GM19397 (cell line): ENCODE data around the gene TMEM117.
A peak's percentile ranks its signal among the peaks of the same experiment; 100 is the strongest.

Experiments
- ATAC-seq: cut with Tn5 transposase; IDR thresholded peaks from one replicate; pipeline ENCODE4 v1.9.1; 2021; ENCODE audit warnings: mild to moderate bottlenecking, moderate library complexity; ENCODE audit not compliant: unreplicated experiment

TMEM117 gene

DNA sequence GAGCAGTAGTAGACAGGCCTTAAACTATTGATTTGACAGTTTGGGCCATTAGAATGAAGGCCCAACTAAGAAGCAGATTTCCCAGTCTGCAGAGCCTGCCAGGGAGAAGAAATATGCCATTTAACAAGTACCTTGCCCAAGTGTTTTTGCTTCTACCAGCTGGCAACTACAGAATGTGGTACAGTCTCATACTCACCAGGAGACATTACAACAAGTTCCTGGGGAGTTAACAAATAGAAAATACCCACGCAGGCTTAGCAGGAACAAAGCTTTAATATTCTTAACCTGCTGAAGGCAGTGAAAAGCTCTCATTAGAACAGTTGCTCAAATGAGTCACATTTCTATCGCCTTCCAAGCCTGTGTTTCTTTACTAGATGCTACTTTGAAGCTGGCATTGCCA, 241.0 kb downstream of the TMEM117 start:
- ATAC-seq: no peak

DNA sequence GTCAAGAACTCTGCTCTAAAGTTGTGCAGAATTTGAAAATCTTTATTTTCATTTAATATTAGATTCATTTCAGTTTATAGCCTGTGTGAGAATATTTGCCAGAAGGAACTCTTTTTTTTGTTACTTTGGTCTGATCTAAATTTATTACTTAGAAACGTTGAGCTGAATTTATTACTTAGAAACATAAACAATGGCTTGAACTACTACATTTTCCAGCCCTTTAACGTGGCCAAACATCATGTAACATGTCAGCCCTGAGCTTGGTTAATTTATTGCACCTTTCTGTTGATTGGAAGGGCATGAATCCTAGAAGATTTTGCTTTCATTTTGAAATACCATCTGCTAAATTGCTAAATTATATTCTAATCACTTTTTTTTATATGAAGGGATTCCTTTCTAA, 241.4 kb downstream of the TMEM117 start:
- no peak for ATAC-seq

DNA sequence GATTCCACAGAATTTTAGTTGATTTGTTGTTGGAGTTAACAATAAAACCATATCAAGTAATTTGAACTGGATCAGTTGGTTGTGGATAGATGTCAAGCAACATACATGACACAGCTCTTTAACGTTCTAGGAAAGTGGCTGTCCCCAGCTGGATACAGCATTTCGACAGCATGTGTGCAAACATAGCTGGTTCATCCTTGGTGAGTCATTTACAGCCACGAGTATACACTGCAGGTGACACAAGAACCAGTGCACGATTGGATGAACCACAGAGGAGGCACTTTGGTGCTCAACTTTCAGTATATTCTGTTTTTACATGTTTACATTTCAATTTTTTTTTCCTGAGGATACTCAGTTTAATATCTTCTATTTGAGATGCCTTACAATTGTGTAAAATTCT, 242.4 kb downstream of the TMEM117 start:
- no peak for ATAC-seq

DNA sequence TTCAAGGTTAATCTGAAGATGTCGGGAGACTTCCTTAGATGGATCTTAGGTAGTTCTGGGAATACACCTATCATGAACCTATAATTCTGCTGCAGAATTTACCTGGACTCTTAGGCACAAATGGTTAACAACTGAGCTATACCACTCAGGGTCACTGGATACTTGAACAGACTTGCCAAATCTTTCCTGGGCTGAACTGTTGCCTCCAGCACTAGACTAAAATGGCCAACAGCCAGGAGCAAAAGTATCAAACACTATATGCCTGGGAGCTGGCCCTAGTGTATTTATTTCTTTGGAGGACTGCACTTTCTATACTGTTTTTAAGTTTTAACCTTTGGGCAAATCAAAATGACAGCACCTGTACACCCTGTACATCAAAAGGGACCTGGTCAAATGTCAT, 252.8 kb downstream of the TMEM117 start:
- ATAC-seq: no peak

DNA sequence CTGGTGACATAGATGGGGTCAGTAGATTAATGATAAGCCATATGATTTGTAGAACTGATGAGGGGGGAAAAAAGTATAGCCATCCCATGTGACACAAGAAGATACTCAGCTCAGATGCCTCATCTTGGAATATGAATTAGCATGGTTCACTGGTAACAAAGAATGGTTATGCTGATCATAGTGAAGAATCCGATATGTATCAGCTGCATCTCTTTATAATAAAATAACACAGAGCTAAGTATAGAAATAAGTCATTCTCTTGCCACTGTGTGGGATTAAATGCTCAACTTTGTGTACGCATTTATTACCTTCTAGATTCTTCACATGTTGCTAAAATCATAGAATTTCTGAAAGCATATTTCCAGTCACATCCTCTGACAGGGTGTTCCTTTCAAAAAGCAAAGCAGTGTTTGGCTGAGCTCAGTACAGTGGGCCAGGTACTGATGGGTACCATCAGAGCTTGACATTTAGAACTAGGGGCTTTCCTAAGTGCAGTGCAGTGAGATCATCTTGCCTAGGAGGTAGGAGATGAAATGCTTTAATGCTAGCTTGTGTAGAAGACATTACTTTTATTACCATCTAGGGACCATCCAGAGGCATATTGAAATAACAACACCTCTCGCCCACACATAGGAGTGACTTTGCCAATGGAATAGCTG, 256.2 kb downstream of the TMEM117 start:
- ATAC-seq: no peak

DNA sequence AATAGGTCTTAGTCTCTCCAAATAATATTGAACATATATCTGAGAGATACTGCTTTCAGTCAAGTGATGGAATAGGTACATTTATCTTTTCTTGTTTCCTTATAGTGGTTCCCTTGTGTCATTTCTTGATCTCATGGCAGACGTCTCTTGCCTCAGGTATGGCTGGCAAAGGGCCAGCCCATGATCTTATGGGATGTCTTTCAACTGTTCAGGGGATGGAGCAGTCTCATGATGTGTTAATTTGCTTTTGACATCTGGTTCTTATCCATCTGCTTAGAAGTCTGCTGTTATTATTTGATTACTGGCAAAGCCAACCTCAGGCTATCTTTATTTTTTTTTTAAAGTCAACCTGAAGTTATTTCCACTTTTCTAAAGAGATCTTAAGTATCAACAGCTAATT, 262.9 kb downstream of the TMEM117 start:
- ATAC-seq: no peak

DNA sequence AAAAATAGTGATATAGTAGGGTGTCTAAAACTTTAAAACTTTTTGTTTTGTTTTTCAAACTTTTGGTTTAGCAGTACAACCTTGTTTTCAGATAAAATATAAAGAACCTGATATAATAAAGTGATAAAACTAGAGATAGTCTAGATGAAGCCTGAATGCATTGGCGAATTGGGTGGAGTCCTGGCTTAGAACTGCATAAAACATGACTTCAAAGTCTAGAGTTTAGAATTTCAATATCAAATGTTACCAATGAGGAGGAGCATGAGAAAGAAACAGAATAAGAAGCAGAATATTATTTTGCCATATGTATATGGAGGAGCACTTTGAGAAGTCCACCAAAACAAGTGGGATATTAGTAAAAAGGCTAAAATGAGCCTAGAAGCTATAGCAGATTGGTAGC, 263.6 kb downstream of the TMEM117 start:
- no peak for ATAC-seq

DNA sequence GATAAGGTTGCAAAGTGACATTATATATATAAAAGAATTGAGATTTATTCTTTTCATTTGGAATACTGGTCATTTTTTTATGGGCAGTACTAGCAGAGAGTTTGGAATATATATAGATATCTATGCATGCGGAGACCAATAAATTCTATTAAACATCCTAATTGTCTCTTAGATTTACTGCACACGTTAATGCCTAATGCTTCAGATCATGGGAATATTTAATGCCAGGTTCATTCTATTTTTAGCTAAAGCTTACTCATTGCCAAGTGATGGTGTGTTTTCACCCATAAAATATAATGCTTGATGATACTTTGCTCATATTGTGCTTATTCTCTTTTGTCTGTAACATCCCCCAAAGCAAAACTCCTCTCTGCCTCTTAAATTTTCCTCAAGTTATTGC, 264.4 kb downstream of the TMEM117 start:
- ATAC-seq: no peak

DNA sequence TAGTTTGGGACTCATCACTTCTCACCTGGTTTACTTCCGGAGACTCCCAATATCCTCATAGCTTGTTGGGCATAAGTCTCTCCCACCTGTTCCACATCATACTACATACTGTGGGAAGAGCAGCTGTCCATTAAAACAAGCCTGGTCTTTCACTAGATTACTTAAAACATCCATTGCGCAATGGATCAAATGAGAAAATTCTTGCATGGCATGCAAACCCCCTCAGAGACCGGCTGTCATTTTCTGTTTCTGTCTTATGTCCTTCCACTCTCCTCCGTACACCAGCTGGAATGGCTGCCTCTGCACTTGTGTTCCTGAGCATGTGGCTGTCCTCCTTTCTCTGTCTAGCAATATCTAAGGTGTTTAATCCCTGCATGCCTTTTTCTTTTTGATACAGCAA, 265.6 kb downstream of the TMEM117 start:
- no peak for ATAC-seq

DNA sequence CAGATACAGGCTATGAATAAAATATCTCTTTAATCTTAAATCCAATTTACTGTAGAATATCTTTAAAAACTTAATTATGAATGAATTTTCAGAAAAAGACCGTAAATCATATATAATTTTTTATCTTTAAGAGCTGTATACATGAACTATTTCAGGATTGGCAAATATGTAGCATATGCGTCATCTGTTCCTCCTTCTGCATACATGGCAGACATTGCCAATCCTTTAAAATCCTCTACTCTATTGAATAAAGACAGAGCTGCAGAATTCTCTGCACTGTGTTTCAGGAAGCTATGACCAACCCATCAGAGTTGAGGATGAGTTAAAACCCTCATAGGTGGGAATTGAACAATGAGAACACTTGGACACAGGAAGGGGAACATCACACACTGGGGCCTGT, 279.0 kb downstream of the TMEM117 start:
- ATAC-seq: no peak

DNA sequence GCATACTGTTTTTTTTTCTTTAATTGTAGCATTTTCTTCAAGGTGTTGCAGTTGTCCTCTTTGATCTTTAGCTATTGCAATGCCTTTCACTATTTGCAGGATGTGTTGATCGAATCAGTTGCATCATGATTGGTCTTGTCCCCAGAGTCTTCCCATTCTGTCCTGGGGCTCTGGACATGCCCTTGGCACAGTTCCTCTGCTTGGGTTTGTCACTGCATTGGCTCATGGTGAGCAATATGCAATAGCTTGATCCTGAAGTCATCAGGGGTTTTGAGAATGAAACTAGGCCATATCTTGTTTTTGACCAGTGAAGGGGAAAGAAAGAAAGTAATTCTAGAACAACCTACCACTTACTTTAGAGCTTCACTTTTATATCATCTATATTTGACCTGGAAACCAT, 281.5 kb downstream of the TMEM117 start:
- ATAC-seq: no peak

DNA sequence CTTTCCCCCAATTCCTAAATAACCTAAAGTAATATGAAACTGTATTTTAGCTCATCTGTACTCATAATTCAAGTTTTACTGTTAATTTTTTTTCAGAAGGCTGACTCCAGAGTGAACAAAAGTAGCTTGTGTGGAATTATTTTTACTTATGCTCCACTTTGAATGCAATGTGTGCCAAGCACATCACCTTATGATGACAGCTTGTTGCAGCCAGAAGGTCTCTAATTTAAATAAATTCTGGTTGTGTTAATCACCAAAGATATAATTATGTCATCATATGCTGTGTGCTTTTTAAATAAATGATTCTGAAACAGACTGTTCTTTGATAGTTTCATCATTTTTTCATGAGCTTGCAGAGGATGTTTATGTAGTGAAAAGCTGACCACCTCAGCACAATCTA, 283.1 kb downstream of the TMEM117 start:
- ATAC-seq: no peak

DNA sequence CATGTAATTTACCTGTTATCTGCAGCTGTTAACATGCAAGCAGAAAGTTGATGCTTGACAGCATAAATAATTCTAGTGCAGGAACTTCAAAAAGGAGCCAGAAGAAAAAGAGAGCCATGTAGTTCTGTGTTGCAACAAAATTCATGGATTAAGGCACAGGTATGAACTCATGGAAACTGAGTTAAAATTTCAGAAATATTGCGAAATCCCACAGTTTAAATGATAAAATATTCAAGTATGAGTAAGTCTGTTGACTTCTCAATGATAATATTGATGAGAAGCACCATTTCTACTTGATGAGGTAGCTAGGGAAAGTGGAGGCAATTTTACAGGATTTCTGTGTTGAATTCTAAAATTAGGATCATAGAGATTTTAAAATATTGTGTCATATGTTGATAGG, 290.9 kb downstream of the TMEM117 start:
- no peak for ATAC-seq

DNA sequence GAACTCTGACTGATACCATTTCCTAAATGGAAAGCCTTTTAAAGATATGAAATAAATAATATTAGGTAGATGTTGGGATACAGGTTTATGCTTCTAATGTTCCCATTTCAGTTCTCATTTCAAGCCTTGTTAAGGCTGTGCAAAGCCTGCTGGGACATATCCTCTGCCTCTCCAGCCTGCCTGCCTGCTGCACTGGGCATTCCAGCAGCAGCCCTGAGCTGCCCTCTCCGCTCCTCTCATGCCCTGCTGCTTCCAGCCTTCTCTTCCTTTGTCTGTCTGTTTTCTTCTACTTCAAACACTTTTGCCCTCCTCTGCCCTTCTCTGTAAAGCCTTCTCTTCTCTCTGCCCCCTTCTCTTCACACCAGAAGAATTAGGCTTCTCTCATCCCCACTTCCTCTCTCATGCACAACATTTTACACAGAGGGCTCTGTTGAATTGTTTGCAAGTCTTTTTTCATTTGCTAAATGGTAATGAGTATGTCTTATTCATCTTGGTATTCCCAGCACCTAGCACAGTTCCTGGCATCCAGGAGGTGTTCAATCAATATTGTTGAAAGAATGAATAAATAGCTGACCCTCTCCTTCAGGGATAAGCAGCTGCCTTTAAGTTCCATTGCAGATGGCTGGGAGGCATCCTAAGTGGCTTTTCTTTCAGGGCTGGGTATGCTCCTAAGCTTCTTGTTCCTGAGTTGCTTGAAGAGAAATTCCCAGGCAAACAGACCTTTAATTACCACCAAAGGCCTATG, 292.3 kb downstream of the TMEM117 start:
- no peak for ATAC-seq

DNA sequence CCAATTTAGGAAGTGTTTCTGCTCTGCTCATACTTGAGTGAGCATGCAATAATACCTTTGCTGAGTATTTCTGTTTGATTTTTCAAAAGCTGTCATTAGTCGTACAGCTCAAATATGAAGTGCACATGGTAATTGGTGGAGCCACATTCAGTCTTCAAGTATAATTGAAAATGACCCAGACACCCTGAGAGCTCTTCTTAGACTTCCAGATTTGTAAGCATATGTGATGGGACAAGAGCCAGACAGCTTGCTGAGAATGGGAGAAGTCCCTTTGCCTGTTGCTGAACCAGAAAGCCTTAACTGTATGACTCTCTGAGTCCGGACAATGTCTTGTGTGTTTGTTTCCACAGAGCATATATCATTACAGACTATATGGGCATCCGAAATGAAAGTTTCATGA, 307.3 kb downstream of the TMEM117 start:
- ATAC-seq: no peak

DNA sequence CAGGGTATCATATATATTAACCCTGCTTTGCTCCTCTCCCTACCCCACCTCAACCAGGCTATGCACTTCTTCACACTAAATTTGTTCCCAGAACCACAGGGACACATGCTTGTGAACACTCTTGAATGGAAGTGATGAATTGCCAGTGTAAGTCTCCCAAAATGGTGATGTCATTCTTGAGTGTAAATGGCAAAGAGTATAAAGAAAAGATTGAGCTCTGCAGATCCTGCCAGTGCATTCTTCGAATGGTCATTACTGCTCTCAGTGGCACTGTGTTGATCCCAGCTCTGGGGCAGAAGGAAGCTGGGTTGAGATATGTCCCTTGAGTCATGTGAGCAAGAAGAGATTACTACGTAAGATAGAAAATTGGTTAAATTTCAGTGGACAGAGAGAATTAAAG, 313.1 kb downstream of the TMEM117 start:
- no peak for ATAC-seq

DNA sequence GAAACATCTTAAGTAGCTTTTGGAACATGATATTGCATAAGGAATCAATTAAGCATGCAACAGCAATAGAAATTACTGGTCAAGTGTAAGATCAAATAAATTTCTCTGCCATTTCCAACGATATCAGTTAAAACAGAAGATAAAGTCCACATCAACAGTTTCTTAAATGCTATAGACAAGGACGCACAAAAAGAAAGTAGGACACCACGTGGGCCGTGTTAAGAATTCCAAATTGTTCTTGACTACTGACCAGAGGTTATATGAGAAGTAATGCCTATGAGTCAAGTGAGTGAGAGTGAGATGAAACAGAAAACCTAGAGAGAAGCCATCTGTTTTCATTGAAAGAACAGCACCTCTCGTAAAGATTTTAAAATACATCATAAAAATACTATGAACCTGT, 318.2 kb downstream of the TMEM117 start:
- no peak for ATAC-seq

DNA sequence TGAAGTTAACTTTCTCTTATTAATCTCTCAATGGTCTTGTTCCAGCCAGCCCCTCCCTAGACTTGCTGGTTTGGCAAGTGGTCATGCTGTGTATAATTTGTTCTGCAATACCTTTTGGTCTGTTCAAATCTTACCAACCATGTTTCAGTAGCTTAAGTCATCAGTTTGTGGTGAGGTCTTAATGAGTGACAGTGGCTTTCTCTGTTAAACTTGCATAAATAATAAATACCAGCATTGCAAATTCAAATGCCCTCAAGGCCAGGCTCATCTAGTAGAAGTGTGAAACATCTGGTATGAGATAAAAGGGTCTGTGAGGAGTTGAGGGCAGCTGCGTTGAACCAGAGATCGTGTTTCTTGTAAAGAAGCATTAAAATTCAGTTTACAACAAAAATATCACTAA, 319.5 kb downstream of the TMEM117 start:
- ATAC-seq: no peak

DNA sequence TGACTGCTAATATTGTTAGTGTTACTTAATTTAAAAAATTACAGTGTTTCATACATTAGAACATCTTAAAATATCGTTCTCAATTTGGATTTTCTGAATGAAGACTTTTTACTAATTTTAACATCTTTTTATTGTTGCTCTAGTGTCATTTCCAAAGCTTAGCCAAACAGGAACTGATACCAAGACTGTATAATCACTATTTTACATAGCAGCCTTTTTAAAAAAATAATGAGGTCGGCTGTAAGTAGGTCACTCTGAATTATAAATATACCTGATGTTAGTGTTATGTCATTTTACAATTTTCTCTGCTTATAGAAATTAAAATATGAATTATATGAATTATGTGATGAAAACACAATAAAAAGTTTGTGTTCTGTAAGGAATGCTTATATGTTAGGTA, 321.5 kb downstream of the TMEM117 start:
- ATAC-seq: peak; percentile 54

DNA sequence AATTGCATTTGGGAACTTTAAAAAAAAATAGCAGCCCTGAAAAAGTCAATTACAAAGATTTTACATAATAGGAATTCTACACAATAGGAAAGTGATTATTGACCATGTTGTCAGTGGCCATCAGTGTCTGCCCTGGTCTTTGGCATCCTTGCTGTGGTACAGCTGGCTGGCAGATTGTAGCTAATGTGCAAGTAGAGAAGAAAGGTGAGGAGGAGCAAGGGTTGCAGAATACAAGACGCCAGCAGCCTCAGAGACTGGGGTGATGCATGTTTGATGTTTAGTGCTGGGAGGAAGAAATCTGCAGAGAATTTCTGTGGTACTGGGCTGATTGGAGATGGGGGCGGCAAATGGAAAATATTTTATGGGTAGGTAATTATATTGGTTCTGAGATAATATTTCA, 322.9 kb downstream of the TMEM117 start:
- ATAC-seq: no peak

DNA sequence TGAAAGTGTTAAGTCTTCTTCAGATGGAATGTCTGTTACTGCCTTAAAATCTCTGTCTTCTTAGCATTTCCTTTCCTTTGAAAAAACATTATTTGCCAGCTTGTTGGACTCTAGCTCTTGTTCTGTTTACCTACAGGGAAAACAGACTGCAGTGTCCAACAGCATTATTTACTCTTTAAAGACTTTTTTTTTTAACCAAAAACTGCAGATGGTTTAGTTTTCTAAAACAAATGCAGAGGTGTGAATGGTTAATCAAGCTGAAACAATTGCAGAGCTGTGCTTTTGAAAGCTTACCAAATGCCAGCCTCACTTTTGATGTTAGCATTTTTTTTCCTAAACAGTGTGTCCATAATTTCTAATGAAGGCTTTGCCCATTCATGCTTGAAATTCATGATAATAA, 323.3 kb downstream of the TMEM117 start:
- no peak for ATAC-seq

DNA sequence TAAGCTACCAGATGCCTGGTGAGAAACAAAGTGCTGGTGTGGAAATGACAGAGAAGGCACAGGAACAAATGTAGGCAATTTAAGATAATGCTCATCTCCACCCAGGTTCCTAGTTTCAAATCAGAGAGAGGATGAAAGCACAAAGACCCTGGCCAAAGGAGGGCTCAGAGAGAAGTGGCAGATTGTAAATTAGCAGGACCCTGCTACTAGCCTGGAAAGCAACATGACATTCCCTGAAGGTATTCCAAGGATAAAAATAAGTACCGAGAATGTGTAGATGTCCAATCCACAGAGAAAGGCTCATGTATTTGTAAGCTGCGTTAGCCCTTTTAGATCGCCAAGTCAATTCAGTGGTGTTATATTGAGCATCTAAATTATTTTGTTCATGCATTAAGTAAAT, 324.0 kb downstream of the TMEM117 start:
- ATAC-seq: no peak

DNA sequence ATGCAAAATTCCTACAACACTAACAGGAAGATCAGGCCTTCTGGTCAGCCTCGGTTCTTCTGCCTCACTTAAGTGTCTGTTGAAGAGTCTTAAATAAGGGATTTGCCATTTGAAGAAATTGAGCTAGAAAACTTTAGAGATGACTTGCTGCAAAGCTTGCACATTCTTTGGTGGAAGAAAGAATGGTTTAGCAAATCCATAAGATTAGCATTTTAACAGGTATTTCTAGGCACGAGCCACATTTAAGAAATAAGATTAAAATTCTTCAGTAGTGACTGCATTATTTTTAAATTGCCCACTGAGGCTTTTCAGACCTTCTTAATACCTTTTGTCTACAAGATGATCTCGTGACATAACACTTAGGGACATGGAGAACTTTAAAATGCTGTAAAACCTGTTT, 327.1 kb downstream of the TMEM117 start:
- no peak for ATAC-seq
